GM18511 (cell line): ENCODE results near the gene FBXL5.

Source experiments
- ATAC-seq: cut with Tn5 transposase; IDR thresholded peaks from one replicate; pipeline ENCODE4 v1.9.1; 2021; ENCODE audit warnings: mild to moderate bottlenecking, moderate library complexity; ENCODE audit not compliant: unreplicated experiment

The FBXL5 gene

DNA sequence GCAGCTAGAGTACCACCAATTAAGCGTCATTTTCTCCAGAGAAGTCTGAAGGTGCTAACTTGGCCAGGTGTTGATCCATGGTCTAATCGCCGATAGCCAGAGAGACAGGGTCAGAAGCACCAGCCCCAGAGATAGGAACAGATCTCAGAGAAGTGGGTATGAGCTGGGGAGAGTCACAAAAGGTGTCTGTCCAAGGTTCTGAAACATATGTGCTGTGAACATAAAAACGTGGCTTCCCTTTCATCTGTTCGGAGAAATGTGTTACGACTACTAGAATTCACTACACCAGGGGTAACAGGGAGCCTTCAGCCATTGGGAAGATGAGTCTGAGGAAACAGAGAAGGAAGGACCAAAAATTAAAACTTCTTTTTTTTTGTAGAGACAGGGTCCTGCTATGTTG lies 91.3 kb downstream of the FBXL5 start:
- no peak for ATAC-seq

DNA sequence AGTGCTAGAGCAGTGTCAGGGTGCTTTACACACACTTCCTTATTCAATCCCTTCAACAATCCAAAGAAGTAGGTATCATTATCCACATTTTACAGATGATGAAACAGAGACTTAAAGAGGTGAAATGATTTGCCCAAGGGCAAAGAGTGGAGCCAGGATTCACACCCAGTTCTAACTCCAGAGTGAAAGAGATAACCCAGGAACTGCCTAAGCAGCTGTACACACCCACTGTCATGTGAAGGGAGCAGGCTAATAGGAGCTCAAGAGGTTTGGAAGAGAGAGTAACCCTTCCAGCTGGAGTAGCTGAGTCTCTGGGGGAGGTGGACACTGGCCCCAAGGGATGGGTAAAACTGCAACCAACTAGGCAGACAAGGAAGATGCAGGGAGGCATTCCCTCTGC lies 92.5 kb downstream of the FBXL5 start:
- ATAC-seq: no peak

DNA sequence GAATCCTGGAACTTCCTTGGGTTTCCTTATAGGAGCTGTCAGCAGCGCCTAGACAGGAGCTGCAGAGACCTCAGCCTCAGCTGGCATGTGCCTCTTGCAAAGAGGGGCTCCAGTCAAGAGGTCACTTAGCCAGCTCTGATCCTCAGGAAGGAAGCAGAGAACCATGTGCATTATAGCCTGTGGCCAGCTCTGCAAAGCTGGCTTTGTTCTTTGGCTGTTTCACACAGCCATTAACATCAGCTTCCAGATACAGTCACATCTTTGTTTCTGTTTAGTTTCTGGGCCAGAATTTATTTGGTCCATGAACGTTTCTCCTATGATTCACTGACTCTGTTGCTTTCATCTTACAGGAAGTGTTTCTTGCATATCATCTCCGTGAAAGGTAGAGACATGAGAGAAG lies 93.0 kb downstream of the FBXL5 start:
- no peak for ATAC-seq

DNA sequence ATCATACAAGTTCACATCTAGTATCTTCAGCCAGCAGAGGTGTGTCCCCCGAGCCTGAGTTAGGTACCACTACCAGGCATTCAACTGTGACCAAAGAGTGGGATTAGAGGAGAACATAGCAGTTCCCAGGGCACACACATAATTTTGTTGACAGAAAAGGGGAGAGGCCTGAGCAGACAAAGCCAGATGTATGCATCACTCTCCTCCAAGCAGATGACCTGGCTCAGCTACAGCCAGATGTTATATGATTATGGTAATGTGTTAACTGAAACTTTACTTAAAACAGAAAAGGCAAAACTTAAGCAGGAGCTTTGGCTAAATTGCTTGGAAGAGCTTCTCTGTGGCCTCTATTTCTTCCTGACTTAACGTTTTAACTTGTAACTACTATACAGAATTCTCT lies 96.6 kb downstream of the FBXL5 start:
- ATAC-seq: no peak

DNA sequence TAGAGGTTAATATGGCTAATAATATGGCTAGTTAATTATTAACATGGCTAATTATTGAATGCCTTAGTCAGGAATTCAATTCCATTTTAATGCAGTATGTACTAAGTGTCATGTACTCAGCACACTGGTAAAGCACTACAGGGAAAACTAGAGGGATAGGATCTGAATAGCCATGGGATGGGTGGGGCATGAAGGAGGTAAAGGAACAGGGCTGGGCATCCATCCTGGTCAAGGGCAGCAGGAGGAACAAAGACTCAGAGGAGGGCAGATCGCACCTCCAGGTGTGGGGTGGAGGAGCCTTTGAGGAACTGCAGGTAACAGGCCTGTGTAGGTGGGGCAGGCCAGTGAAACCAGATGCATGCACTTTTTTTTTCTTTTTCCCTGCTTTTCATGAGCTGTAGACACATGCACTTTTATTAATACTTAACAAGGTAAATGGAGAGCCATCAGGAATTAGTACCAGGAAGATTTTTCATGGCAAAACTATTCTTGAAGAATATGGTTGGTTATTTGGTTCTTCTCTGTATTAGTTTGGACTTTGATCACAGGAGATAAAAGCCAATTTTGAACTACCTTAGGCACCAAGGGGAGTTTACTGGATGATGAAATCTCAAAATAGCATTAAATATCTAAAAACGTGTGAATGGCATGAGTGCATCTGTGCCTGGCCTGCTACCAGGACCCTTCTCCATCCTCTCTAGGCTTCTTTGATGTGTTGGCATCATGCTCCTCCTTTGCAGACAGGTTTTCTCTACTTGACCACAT lies 97.2 kb downstream of the FBXL5 start:
- no peak for ATAC-seq

DNA sequence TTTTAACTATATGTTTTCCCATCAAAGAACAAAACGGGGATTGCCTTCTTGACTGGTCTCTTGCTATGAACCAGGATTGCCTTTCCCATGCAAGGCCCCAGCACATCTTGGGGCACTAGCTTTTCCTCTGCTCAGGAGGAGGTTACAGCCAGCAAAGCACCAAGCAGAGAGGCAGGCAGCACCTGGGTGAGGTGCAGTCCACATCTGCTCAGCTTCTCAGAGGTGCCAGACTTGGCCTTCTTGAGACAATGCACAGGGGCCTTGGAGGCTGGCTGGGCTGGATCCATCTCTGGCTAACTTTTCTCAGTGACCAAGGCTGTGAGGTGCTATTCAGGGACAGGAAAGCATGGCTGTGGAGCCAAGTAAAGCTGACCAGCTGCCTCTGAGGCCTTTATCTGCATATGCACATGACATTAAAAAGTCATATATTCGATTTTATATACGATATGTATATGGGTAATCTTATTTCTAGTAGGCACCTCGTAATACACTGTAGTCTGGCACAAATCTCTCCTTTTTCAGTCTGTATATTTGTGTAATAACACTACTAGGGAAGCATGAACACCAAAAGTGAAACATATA lies 98.6 kb downstream of the FBXL5 start:
- ATAC-seq: no peak
